ENCODE measurements around the gene KIF17.

DNA sequence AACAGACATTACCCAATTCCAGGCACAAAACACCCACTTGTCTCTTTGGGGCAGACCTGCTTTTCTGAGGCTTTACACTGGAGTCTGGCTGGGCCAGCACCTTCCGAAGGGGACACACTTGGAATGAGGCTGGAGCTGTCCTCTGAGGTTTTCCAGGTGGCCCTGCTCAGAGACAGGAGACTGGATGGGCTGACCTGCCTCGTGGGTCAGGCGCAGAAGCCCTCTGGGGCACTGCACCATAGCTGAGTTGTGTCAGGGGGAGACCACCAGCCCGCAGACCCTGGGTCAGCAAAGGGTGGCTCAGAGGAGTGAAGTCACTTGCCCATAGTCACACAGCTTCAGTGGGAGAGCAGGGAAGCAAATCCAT, 12.9 kb upstream of the KIF17 start:
- no peak for TF ChIP-seq CBX3 (IDR thresholded peaks at IDR 0.05; ENCODE audit: low read depth)
- TF ChIP-seq, protein P1, sequence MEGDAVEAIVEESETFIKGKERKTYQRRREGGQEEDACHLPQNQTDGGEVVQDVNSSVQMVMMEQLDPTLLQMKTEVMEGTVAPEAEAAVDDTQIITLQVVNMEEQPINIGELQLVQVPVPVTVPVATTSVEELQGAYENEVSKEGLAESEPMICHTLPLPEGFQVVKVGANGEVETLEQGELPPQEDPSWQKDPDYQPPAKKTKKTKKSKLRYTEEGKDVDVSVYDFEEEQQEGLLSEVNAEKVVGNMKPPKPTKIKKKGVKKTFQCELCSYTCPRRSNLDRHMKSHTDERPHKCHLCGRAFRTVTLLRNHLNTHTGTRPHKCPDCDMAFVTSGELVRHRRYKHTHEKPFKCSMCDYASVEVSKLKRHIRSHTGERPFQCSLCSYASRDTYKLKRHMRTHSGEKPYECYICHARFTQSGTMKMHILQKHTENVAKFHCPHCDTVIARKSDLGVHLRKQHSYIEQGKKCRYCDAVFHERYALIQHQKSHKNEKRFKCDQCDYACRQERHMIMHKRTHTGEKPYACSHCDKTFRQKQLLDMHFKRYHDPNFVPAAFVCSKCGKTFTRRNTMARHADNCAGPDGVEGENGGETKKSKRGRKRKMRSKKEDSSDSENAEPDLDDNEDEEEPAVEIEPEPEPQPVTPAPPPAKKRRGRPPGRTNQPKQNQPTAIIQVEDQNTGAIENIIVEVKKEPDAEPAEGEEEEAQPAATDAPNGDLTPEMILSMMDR (IDR thresholded peaks at IDR 0.05 in 2 of 3, conservative IDR thresholded peaks at IDR 0.05 in 1 of 3; ENCODE audit: borderline replicate concordance in 1 of 3, insufficient read depth in 1 of 3, low read depth in 2 of 3, low read length in 2 of 3): no peak
- TF ChIP-seq POLR2A (IDR thresholded peaks at IDR 0.05; ENCODE audit: borderline replicate concordance, extremely low read depth, insufficient read depth, insufficient read length): no peak
- TF ChIP-seq JUND (IDR thresholded peaks at IDR 0.05): no peak
- TF ChIP-seq, protein P2, sequence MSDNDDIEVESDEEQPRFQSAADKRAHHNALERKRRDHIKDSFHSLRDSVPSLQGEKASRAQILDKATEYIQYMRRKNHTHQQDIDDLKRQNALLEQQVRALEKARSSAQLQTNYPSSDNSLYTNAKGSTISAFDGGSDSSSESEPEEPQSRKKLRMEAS (IDR thresholded peaks at IDR 0.05): no peak
- no peak for TF ChIP-seq POLR2AphosphoS5 (IDR thresholded peaks at IDR 0.05; ENCODE audit: low read depth, low read length)
- TF ChIP-seq SIN3A (IDR thresholded peaks at IDR 0.05; ENCODE audit: low read depth): no peak
- no peak for TF ChIP-seq FOSL1 (IDR thresholded peaks at IDR 0.05; ENCODE audit: low read depth)
- no peak for TF ChIP-seq EZH2 (IDR thresholded peaks at IDR 0.05)
- no peak for TF ChIP-seq EZH2phosphoT487 (IDR thresholded peaks at IDR 0.05; ENCODE audit: borderline replicate concordance)

Measured in HCT116 (cell line).